Fibroblast of lung (primary cell): ENCODE data around the gene ADORA1.

Experiments used
- CTCF ChIP-seq, 2 donors: IDR thresholded peaks in 1 of 2; conservative IDR thresholded peaks in 1 of 2; 1 replicate in 1 of 2; 2 replicates in 1 of 2; pipeline ENCODE4 v1.5.1; 2011 to 2012; ENCODE audit warnings: low read length in 2 of 2, control low read depth in 1 of 2, inconsistent platforms in 1 of 2, low read depth in 1 of 2, mild to moderate bottlenecking in 1 of 2
- EZH2 ChIP-seq: IDR thresholded peaks from 2 replicates; pipeline ENCODE4 v1.5.1; 2012; ENCODE audit warnings: low read length, control low read depth, mild to moderate bottlenecking; ENCODE audit errors: missing control alignments

DNA sequence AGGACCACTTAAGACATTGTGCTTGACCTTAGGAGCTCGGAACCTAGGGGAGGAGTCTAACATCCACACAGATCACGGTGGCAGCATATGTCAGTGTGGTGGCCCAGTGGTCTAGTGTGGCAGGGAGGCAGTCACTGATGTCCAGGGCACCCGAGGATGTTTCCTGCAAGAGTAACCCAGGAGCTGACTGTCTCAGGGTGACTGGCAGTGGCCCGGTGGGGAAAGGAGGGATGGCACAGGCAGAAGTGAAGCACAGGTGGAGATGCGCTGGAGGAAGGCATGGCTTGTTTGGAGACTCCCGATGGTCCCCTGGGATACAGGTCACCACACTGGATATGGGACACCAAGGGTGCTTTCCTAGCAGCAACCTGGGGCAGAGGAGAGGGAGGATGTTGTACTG, 85.6 kb downstream of the ADORA1 start:
- no peak for TF ChIP-seq CTCF (conservative IDR thresholded peaks at IDR 0.05 in 1 of 2, IDR thresholded peaks at IDR 0.05 in 1 of 2; ENCODE audit: low read depth in 1 of 2, low read length in 2 of 2)
- TF ChIP-seq EZH2 = no peak
